Effector memory CD4-positive, alpha-beta T cell (primary cell): Measurements from ENCODE around the gene FAF1.

ENCODE experiments used
- DNase-seq, 3 donors: peaks; one replicate each; pipeline ENCODE4 v3.0.0-alpha.2; 2020
- H3K27ac ChIP-seq: 2 replicates; pipeline ENCODE4 v1.7.0; 2013; ENCODE audit warnings: mild to moderate bottlenecking, low read length, moderate library complexity; ENCODE audit not compliant: insufficient read depth, poor library complexity, severe bottlenecking
- H3K27me3 ChIP-seq: replicated peaks from 2 replicates; pipeline ENCODE4 v1.7.0; 2013; ENCODE audit warnings: mild to moderate bottlenecking, low read length; ENCODE audit not compliant: insufficient read depth, control insufficient read depth, poor library complexity, severe bottlenecking
- H3K36me3 ChIP-seq: 2 replicates; pipeline ENCODE4 v1.7.0; 2013; ENCODE audit warnings: mild to moderate bottlenecking, low read length, moderate library complexity; ENCODE audit not compliant: control insufficient read depth, insufficient read depth
- H3K4me1 ChIP-seq: 2 replicates; pipeline ENCODE4 v1.7.0; 2013; ENCODE audit warnings: low read length, mild to moderate bottlenecking; ENCODE audit not compliant: control insufficient read depth, insufficient read depth, poor library complexity, severe bottlenecking
- H3K4me3 ChIP-seq: 2 replicates; pipeline ENCODE4 v1.7.0; 2013; ENCODE audit warnings: low read length, low read depth, mild to moderate bottlenecking; ENCODE audit not compliant: insufficient read depth, poor library complexity, severe bottlenecking
- H3K9me3 ChIP-seq: 2 replicates; pipeline ENCODE4 v1.7.0; 2013; ENCODE audit warnings: mild to moderate bottlenecking, low read length, moderate library complexity; ENCODE audit not compliant: control insufficient read depth

Gene FAF1

GRCh38 chr1:50812346-50812745 lies 147.7 kb downstream of the FAF1 start:
- Histone ChIP-seq H3K36me3 (no peaks in the 10 kb centered on the region), H3K4me3 (no peak overlapping the region), H3K27ac (no peak overlapping the region), H3K9me3 (no peaks in the 10 kb centered on the region), H3K27me3 (no peaks in the 10 kb centered on the region), H3K4me1 (no peaks in the 10 kb centered on the region)
- no peak for DNase-seq

GRCh38 chr1:50808296-50808695 lies 151.8 kb downstream of the FAF1 start:
- Histone ChIP-seq H3K27ac (no peak overlapping the region), H3K9me3 (no peaks in the 10 kb centered on the region), H3K4me3 (no peak overlapping the region), H3K27me3 (no peaks in the 10 kb centered on the region), H3K36me3 (no peaks in the 10 kb centered on the region), H3K4me1 (no peaks in the 10 kb centered on the region)
- DNase-seq = no peak

- DNase-seq = no peak
- Histone ChIP-seq H3K9me3 (no peaks in the 10 kb centered on the region), H3K36me3 (no peaks in the 10 kb centered on the region), H3K4me3 (no peak overlapping the region), H3K27ac (no peak overlapping the region), H3K4me1 (no peaks in the 10 kb centered on the region), H3K27me3 (no peaks in the 10 kb centered on the region)
These were observed 163.8 kb downstream of the FAF1 start for GRCh38 chr1:50796272-50796671.

GRCh38 chr1:50793521-50793920 lies 166.5 kb downstream of the FAF1 start:
- no peak overlapping the region for H3K27ac ChIP-seq
- DNase-seq = no peak

GRCh38 chr1:50787266-50787665 lies 172.8 kb downstream of the FAF1 start:
- no peak for DNase-seq
- no peaks in the 10 kb centered on the region for H3K36me3 ChIP-seq
- no peak overlapping the region for H3K27ac ChIP-seq
- H3K4me3 ChIP-seq = no peak overlapping the region
- H3K4me1 ChIP-seq = no peaks in the 10 kb centered on the region
- no peaks in the 10 kb centered on the region for H3K9me3 ChIP-seq
- no peaks in the 10 kb centered on the region for H3K27me3 ChIP-seq

More at GRCh38 chr1:50793521-50793920, 166.5 kb downstream of the FAF1 start:
- H3K4me3 ChIP-seq = no peak overlapping the region
- H3K27me3 ChIP-seq = no peaks in the 10 kb centered on the region
- no peaks in the 10 kb centered on the region for H3K9me3 ChIP-seq
- H3K4me1 ChIP-seq = no peaks in the 10 kb centered on the region
- no peaks in the 10 kb centered on the region for H3K36me3 ChIP-seq

- no peak for DNase-seq
- Histone ChIP-seq H3K27me3 (no peaks in the 10 kb centered on the region), H3K4me1 (no peaks in the 10 kb centered on the region), H3K4me3 (no peak overlapping the region), H3K36me3 (no peaks in the 10 kb centered on the region), H3K27ac (no peak overlapping the region), H3K9me3 (no peaks in the 10 kb centered on the region)
These were observed 176.8 kb downstream of the FAF1 start for GRCh38 chr1:50783286-50783685.

GRCh38 chr1:50780797-50781196 lies 179.3 kb downstream of the FAF1 start:
- Histone ChIP-seq H3K27me3 (no peaks in the 10 kb centered on the region), H3K4me1 (no peaks in the 10 kb centered on the region), H3K4me3 (no peak overlapping the region), H3K9me3 (no peaks in the 10 kb centered on the region), H3K36me3 (no peaks in the 10 kb centered on the region), H3K27ac (no peak overlapping the region)
- DNase-seq = no peak

GRCh38 chr1:50779801-50780200 lies 180.3 kb downstream of the FAF1 start:
- no peaks in the 10 kb centered on the region for H3K9me3 ChIP-seq
- H3K4me1 ChIP-seq = no peaks in the 10 kb centered on the region
- no peaks in the 10 kb centered on the region for H3K27me3 ChIP-seq
- no peak overlapping the region for H3K4me3 ChIP-seq
- H3K27ac ChIP-seq = no peak overlapping the region
- H3K36me3 ChIP-seq = no peaks in the 10 kb centered on the region
- no peak for DNase-seq

- no peaks in the 10 kb centered on the region for H3K4me1 ChIP-seq
- DNase-seq = no peak
- no peaks in the 10 kb centered on the region for H3K9me3 ChIP-seq
- no peak overlapping the region for H3K27ac ChIP-seq
- no peaks in the 10 kb centered on the region for H3K27me3 ChIP-seq
- no peaks in the 10 kb centered on the region for H3K36me3 ChIP-seq
- H3K4me3 ChIP-seq = no peak overlapping the region
These were observed 184.3 kb downstream of the FAF1 start for GRCh38 chr1:50775740-50776139.

- Histone ChIP-seq H3K4me3 (no peak overlapping the region), H3K27me3 (no peaks in the 10 kb centered on the region), H3K27ac (no peak overlapping the region), H3K9me3 (no peaks in the 10 kb centered on the region), H3K4me1 (no peaks in the 10 kb centered on the region), H3K36me3 (no peaks in the 10 kb centered on the region)
- no peak for DNase-seq
These were observed 185.2 kb downstream of the FAF1 start for GRCh38 chr1:50774759-50775351.
